ENCODE data around the gene ADAMTSL4. TPM values are rescaled to one million over a fixed set of nuclear protein-coding genes. Genes with fewer than 3 reads are reported as not detected.
"Not testable (repeated sequence)": the region's sequence is repeated elsewhere in the genome, so short reads cannot be mapped to it uniquely, and the experiment has no call there.

The ADAMTSL4 gene
- total and polyA plus RNA-seq, 4 experiments from 2014 or later = 0.23 to 0.33 (median 0.24) TPM; not detected in 1

DNA sequence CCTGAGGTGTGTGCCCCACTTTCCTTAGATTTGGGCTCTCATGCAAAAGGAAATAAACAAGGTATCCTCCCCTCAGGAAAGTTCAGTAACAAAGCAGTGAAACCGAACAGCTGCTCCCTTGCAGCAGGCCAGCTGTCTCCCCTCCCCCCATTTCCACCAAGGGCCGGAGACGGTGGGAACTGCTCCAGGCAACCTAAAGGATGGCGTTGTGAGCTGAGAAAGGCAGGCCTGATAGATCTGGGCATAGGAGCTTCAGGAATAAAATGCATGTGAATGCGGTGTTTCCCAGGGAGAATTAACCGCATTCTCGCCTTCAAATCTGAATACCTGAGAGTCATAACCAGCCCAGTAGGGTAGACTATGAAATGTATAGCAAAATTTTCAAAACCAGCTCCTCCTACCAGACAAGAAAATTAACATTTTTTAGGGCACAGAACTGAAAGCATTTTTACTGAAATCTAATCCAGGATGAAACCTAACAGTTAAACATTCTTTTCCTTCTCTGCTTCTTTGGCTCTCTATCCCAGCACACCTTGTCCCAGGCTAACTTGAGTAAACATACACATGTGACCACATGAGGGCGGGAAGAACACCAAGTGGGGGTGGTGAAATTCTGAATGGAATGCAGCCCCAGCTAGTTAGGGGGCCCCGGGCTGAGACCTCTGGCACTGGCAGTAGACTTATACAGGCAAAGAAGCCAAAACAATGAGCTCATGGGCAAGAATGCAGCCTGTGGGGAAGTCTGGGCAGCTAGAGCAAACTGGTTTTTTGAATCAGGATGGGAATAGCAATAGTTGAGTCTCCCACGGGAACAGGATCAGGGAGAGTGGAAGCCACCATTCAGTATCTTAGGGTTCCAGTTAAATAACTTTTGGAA lies 18.7 kb downstream of the ADAMTSL4 start:
- ChIA-PET CTCF (ENCODE audit: partially characterized antibody) (interaction anchor here (1.3 to 16.7 kb wide), 4 partner anchors 5 to 61 kb away, joined by 4 to 501 read pairs (median 433); partner anchors contain the start of genes ENSA and MCL1), POLR2A (ENCODE audit: partially characterized antibody) (interaction anchor here (0.8 to 18.6 kb wide), 11 partner anchors 4 to 406 kb away, joined by 3 to 1751 read pairs (median 5); partner anchors contain the start of genes ENSA, GOLPH3L, MCL1 and RPRD2)
- Histone ChIP-seq H3K4me1 (ENCODE audit: insufficient read depth, low read length) (peaks cover 93% of the 10 kb centered on the region), H3K27me3 (ENCODE audit: insufficient read depth, low read length) (no peaks in the 10 kb centered on the region), H3K9me3 (ENCODE audit: control insufficient read depth in 1 of 2, low read length in 2 of 2) (no peaks in the 10 kb centered on the region), H3K36me3 (ENCODE audit: insufficient read depth, low read length) (peaks cover 1% of the 10 kb centered on the region), H3K27ac (ENCODE audit: low read depth, low read length) (peak overlapping the region; percentile 58), H3K4me3 (ENCODE audit: low read length in 2 of 2) (peak overlapping the region; percentile 43 to 45)
- Mint-ChIP-seq H3K36me3 (peaks cover 23 to 47% of the 10 kb centered on the region in 2 donors), H3K4me1 (peaks cover 48 to 97% (median 74%) of the 10 kb centered on the region in 4 donors), H3K4me3 (peak overlapping the region; percentile 87 to 98 (median 89)), H3K27ac (peak overlapping the region; percentile 93 to 99 (median 94)), H3K9me3 (peaks cover 0 to 2% (median 0%) of the 10 kb centered on the region in 8 donors), H3K27me3 (no peaks in the 10 kb centered on the region)
- DNase-seq = peak in 3 of 5 donors; percentile 33 to 72 (median 67)
- intact Hi-C loops (cut with micrococcal nuclease) = loop anchor here (1.0 kb wide), 1 partner anchor 9 kb away; no protein-coding TSS in a partner anchor

DNA sequence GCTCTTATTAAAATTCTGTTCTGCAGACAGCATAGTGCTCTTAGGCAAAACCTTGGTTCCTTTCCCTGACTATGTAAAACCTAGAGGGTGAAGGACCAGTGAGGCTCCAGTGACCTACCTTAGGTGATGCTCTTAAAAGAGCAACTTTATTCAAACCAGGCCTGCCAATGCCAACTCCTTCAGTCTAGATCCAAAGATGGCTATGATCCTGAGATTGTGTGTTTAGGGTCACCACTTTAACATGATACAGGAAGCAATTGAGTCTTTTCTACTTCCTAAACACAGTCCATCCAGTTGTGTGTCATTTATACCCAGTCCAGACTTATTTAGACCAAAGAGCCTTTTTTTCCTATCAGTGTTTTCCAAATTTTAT lies 19.4 kb downstream of the ADAMTSL4 start:
- Histone ChIP-seq H3K36me3 (ENCODE audit: insufficient read depth, low read length) (peaks cover 8% of the 10 kb centered on the region), H3K4me3 (ENCODE audit: low read length in 2 of 2) (peak overlapping the region; percentile 43 to 45), H3K9me3 (ENCODE audit: control insufficient read depth in 1 of 2, low read length in 2 of 2) (no peaks in the 10 kb centered on the region), H3K27ac (ENCODE audit: low read depth, low read length) (peak overlapping the region; percentile 58), H3K4me1 (ENCODE audit: insufficient read depth, low read length) (peaks cover 93% of the 10 kb centered on the region), H3K27me3 (ENCODE audit: insufficient read depth, low read length) (no peaks in the 10 kb centered on the region)
- H3K4me3 Mint-ChIP-seq = peak overlapping the region; percentile 87 to 98 (median 89)
- no peaks in the 10 kb centered on the region for H3K27me3 Mint-ChIP-seq
- ChIA-PET CTCF (ENCODE audit: partially characterized antibody) (interaction anchor here (1.3 to 16.7 kb wide), 4 partner anchors 5 to 60 kb away, joined by 4 to 501 read pairs (median 433); partner anchors contain the start of genes ENSA and MCL1), POLR2A (ENCODE audit: partially characterized antibody) (interaction anchor here (0.8 to 18.6 kb wide), 8 partner anchors 5 to 335 kb away, joined by 3 to 1751 read pairs (median 98); partner anchors contain the start of genes ENSA, GOLPH3L, MCL1 and RPRD2)
- DNase-seq = peak in 2 of 5 donors; percentile 21 to 26
- H3K4me1 Mint-ChIP-seq = peaks cover 46 to 97% (median 73%) of the 10 kb centered on the region in 4 donors
- peak overlapping the region; percentile 93 to 99 (median 94) for H3K27ac Mint-ChIP-seq
- intact Hi-C loops (cut with micrococcal nuclease) = loop anchor here (1.0 kb wide), 1 partner anchor 9 kb away; no protein-coding TSS in a partner anchor
- peaks cover 0 to 2% (median 0%) of the 10 kb centered on the region in 8 donors for H3K9me3 Mint-ChIP-seq
- peaks cover 29 to 50% of the 10 kb centered on the region in 2 donors for H3K36me3 Mint-ChIP-seq

GRCh38 chr1:150572918-150573647 lies 23.9 kb downstream of the ADAMTSL4 start:
- H3K27me3 Mint-ChIP-seq = no peaks in the 10 kb centered on the region
- H3K36me3 Mint-ChIP-seq = peaks cover 74 to 86% of the 10 kb centered on the region in 2 donors
- peak in 4 of 5 donors; percentile 21 to 44 (median 34) for DNase-seq
- peak overlapping the region; percentile 27 for H3K27ac ChIP-seq (ENCODE audit: low read depth, low read length)
- peak overlapping the region; percentile 79 to 98 (median 94) for H3K27ac Mint-ChIP-seq
- peak overlapping the region; percentile 86 to 100 (median 99) for H3K4me3 Mint-ChIP-seq
- H3K4me3 ChIP-seq (ENCODE audit: low read length in 2 of 2) = peak overlapping the region; percentile 14 to 49
- H3K9me3 Mint-ChIP-seq = peaks cover 0 to 7% (median 0%) of the 10 kb centered on the region in 8 donors
- no peaks in the 10 kb centered on the region for H3K27me3 ChIP-seq (ENCODE audit: insufficient read depth, low read length)
- no peaks in the 10 kb centered on the region for H3K9me3 ChIP-seq (ENCODE audit: control insufficient read depth in 1 of 2, low read length in 2 of 2)
- H3K36me3 ChIP-seq (ENCODE audit: insufficient read depth, low read length) = peaks cover 49% of the 10 kb centered on the region
- ChIA-PET POLR2A (ENCODE audit: partially characterized antibody) (interaction anchor here (1.0 to 18.6 kb wide), 7 partner anchors 9 to 686 kb away, joined by 3 to 1751 read pairs (median 9); partner anchors contain the start of gene ENSA), CTCF (ENCODE audit: partially characterized antibody) (interaction anchor here (1.6 to 16.7 kb wide), 2 partner anchors 10 to 48 kb away, joined by 9 to 433 read pairs; no protein-coding TSS in a partner anchor)
- peaks cover 78% of the 10 kb centered on the region for H3K4me1 ChIP-seq (ENCODE audit: insufficient read depth, low read length)
- peaks cover 31 to 97% (median 53%) of the 10 kb centered on the region in 4 donors for H3K4me1 Mint-ChIP-seq
- intact Hi-C loops (cut with micrococcal nuclease) = no loop called here

DNA sequence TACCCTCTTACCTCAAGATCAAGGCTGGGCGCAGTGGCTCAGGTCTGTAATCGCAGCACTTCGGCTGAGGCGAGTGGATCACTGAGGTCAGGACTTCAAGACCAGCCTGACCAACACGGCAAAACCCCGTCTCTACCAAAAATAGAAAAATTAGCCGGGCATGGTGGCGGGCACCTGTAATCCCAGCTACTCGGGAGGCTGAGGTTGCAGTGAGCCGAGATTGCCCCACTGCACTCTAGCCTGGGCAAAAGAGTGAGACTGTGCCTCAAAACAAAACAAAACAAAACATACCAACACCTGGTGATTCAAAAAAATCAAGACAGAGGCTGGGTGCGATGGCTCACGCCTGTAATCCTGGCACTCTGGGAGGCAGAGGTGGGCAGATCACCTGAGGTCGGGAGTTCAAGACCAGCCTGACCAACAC lies 24.5 kb downstream of the ADAMTSL4 start:
- Mint-ChIP-seq H3K4me1 (peaks cover 26 to 93% (median 48%) of the 10 kb centered on the region in 4 donors), H3K9me3 (peaks cover 0 to 12% (median 1%) of the 10 kb centered on the region in 8 donors), H3K27ac (peak overlapping the region; percentile 79 to 98 (median 92)), H3K4me3 (peak overlapping the region; percentile 86 to 100 (median 99)), H3K36me3 (peaks cover 79 to 89% of the 10 kb centered on the region in 2 donors)
- H3K27me3 Mint-ChIP-seq; intact Hi-C loops (cut with micrococcal nuclease); H3K9me3 ChIP-seq (ENCODE audit: control insufficient read depth in 1 of 2, low read length in 2 of 2); H3K27me3 ChIP-seq (ENCODE audit: insufficient read depth, low read length): not testable (repeated sequence)
- CTCF ChIA-PET (ENCODE audit: partially characterized antibody) = interaction anchor here (1.6 to 16.7 kb wide), 2 partner anchors 10 to 47 kb away, joined by 9 to 433 read pairs; no protein-coding TSS in a partner anchor
- H3K4me1 ChIP-seq (ENCODE audit: insufficient read depth, low read length) = peaks cover 72% of the 10 kb centered on the region
- DNase-seq = peak in 3 of 5 donors; percentile 24 to 52 (median 30)
- peak overlapping the region; percentile 14 to 49 for H3K4me3 ChIP-seq (ENCODE audit: low read length in 2 of 2)
- H3K36me3 ChIP-seq (ENCODE audit: insufficient read depth, low read length) = peaks cover 55% of the 10 kb centered on the region
- peak overlapping the region; percentile 27 for H3K27ac ChIP-seq (ENCODE audit: low read depth, low read length)
- POLR2A ChIA-PET (ENCODE audit: partially characterized antibody) = interaction anchor here (1.0 to 18.6 kb wide), 7 partner anchors 10 to 1325 kb away, joined by 3 to 1751 read pairs (median 9); partner anchors contain the start of gene ENSA

DNA sequence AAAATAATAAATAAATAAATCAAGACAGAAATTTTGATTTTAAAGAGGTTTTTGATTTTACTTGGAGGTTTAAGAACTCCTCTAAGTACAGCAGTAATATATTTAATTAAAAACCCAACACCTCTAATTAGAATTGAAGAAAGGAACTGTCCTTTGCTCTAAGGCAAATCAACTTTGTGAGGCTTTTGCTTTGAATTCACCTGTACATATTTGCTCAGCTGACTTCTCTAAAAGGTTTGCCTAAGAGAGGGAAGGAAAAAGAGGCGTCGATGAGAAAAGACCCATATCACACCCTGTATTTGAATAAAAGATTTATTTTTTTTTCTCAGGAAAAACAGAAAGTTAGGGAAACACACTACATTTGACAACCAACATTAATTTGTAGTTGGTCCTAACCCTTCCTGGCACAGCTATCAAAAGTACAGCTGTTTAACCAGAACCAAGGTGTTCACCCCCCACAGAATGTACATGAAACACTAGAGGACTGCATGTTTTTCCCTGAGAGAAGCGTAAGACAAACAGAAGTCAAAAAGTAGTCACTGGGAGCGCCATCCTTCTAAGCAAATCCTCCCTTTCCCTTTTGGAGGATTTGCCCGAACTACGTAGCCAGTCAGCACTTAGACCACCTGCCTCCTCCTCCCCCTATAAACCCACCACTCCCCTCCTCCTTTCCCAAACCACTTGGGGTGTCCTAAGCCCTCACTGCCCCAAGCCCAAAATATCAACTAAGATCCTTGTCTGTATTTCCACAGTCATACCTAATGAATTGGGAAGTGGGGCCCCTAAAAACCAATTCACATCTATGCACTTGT lies 25.3 kb downstream of the ADAMTSL4 start:
- Mint-ChIP-seq H3K4me1 (peaks cover 22 to 88% (median 41%) of the 10 kb centered on the region in 4 donors), H3K27ac (peak overlapping the region; percentile 84 to 99 (median 94)), H3K4me3 (peak overlapping the region; percentile 93 to 100 (median 99)), H3K9me3 (peaks cover 0 to 12% (median 3%) of the 10 kb centered on the region in 8 donors), H3K27me3 (no peaks in the 10 kb centered on the region), H3K36me3 (peaks cover 84 to 92% of the 10 kb centered on the region in 2 donors)
- Histone ChIP-seq H3K27me3 (ENCODE audit: insufficient read depth, low read length) (no peaks in the 10 kb centered on the region), H3K4me3 (ENCODE audit: low read length in 2 of 2) (peak overlapping the region; percentile 96 to 100), H3K36me3 (ENCODE audit: insufficient read depth, low read length) (peaks cover 58% of the 10 kb centered on the region), H3K4me1 (ENCODE audit: insufficient read depth, low read length) (peaks cover 64% of the 10 kb centered on the region), H3K9me3 (ENCODE audit: control insufficient read depth in 1 of 2, low read length in 2 of 2) (no peaks in the 10 kb centered on the region), H3K27ac (ENCODE audit: low read depth, low read length) (peak overlapping the region; percentile 97)
- ChIA-PET CTCF (ENCODE audit: partially characterized antibody) (interaction anchor here (2.4 to 16.7 kb wide), 2 partner anchors 11 to 46 kb away, joined by 15 to 433 read pairs; no protein-coding TSS in a partner anchor), POLR2A (ENCODE audit: partially characterized antibody) (interaction anchor here (0.5 to 18.6 kb wide), 9 partner anchors 11 to 1325 kb away, joined by 3 to 1751 read pairs (median 10); partner anchors contain the start of gene ENSA)
- DNase-seq = peak in 2 of 5 donors; percentile 25 to 28
- intact Hi-C loops (cut with micrococcal nuclease) = no loop called here
